OCI-LY1 (cell line): ENCODE measurements around the gene BRI3BP.

Experiments
- EZH2 ChIP-seq: fragments of 200-600 bp; sonication (generic), shearing (Covaris generic); IDR thresholded peaks from 2 replicates; pipeline ENCODE4 v1.8.0; 2017; ENCODE audit warnings: borderline replicate concordance, mixed run types, mild to moderate bottlenecking, antibody characterized with exemption, low read length, moderate library complexity, mixed read lengths
- TF ChIP-seq, protein P1 (sequence below): fragments of 200-600 bp; sonication (generic), shearing (Covaris generic); IDR thresholded peaks from 2 replicates; pipeline ENCODE4 v1.5.1; 2017; ENCODE audit warnings: mild to moderate bottlenecking, antibody characterized with exemption, low read length, moderate library complexity, mixed read lengths

DNA sequence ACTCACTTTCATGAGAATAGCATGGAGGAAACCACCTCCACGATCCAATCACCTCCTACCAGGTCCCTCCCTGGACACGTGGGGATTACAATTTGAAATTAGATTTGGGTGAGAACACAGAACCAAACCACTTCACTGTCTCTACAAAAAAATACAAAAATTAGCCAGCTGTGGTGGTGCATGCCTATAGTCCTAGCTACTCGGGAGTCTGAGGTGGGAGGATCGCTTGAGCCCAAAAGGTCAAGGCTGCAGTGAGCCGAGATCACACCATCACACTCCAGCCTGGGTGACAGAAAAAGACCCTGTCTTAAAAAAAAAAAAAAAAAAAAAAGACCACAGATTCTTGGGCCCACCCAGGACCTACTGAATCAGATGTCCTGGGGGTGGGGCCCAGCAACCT, 28.3 kb downstream of the BRI3BP start:
- TF ChIP-seq, protein P1, sequence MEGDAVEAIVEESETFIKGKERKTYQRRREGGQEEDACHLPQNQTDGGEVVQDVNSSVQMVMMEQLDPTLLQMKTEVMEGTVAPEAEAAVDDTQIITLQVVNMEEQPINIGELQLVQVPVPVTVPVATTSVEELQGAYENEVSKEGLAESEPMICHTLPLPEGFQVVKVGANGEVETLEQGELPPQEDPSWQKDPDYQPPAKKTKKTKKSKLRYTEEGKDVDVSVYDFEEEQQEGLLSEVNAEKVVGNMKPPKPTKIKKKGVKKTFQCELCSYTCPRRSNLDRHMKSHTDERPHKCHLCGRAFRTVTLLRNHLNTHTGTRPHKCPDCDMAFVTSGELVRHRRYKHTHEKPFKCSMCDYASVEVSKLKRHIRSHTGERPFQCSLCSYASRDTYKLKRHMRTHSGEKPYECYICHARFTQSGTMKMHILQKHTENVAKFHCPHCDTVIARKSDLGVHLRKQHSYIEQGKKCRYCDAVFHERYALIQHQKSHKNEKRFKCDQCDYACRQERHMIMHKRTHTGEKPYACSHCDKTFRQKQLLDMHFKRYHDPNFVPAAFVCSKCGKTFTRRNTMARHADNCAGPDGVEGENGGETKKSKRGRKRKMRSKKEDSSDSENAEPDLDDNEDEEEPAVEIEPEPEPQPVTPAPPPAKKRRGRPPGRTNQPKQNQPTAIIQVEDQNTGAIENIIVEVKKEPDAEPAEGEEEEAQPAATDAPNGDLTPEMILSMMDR, result no peak
- TF ChIP-seq EZH2, result no peak
